HFF-Myc (cell line): ENCODE results near the gene SLX9.

Source experiments
- DNase-seq: peaks from one replicate; pipeline ENCODE4 v3.0.0-alpha.2; 2011; ENCODE audit warnings: low read depth; ENCODE audit errors: extremely low read depth
- H3K4me3 ChIP-seq: replicated peaks from 2 replicates; pipeline ENCODE4 v1.5.1; 2011; ENCODE audit warnings: low read depth, mild to moderate bottlenecking, control low read depth, low read length
- CTCF ChIP-seq: IDR thresholded peaks from 2 replicates; pipeline ENCODE4 v1.5.1; 2012; ENCODE audit warnings: mild to moderate bottlenecking, low read depth, low read length, control low read depth; ENCODE audit errors: missing control alignments

SLX9 gene

GRCh38 chr21:44967082-44968047 is 27.5 kb downstream of the SLX9 start:
- H3K4me3 ChIP-seq: no peak overlapping the region

GRCh38 chr21:44969066-44969670 is 29.3 kb downstream of the SLX9 start:
- TF ChIP-seq CTCF: no peak
- DNase-seq: no peak
- no peak overlapping the region for H3K4me3 ChIP-seq

More at GRCh38 chr21:44967082-44968047, 27.5 kb downstream of the SLX9 start:
- DNase-seq: no peak
- TF ChIP-seq CTCF: no peak

- DNase-seq: no peak
- no peak overlapping the region for H3K4me3 ChIP-seq
- TF ChIP-seq CTCF: no peak
These were observed 30.3 kb downstream of the SLX9 start for GRCh38 chr21:44969931-44970755.

- no peak for TF ChIP-seq CTCF
- no peak overlapping the region for H3K4me3 ChIP-seq
- no peak for DNase-seq
These were observed 31.2 kb downstream of the SLX9 start for GRCh38 chr21:44970766-44971671.

- H3K4me3 ChIP-seq: no peak overlapping the region
- no peak for DNase-seq
- no peak for TF ChIP-seq CTCF
These were observed 31.8 kb downstream of the SLX9 start for GRCh38 chr21:44971672-44971995.
